ENCODE results near the gene FAM149B1.

Gene FAM149B1

DNA sequence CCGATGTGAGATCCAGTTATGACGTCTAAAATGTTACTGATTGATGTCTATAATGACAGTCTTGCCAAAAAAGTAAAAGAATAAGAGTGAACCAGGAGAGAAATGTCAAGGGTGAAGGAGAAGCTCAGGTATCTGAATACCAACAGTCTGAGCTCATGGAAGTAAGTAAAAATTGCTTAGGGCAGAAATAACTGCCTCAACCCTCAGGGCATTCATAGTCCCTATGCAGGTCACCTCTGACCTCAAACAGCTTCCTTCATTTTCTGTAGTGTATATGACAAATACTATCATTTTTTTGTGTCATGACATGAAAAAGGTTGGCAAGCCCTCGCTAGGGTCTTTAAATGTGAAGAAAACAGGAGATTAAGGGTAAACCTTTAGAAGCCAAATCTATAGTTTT lies 125.5 kb downstream of the FAM149B1 start:
- no peak for DNase-seq

All from DMS53 (cell line).